ENCODE results near the gene JADE1.

JADE1 gene

GRCh38 chr4:128810331-128810870 lies 901 bp downstream of the JADE1 start:
- no peak for DNase-seq (ENCODE audit: low read depth in 2 of 2)

- DNase-seq (ENCODE audit: low read depth in 2 of 2) = peak; percentile 68 to 70
Observed at GRCh38 chr4:128810871-128811570, 1.5 kb downstream of the JADE1 start.

GRCh38 chr4:128811571-128812441 lies 2.3 kb downstream of the JADE1 start:
- peak; percentile 64 to 73 for DNase-seq (ENCODE audit: low read depth in 2 of 2)

- peak in 1 of 2 experiments; percentile 45 for DNase-seq (ENCODE audit: low read depth in 2 of 2)
Observed at GRCh38 chr4:128812442-128813235, 3.1 kb downstream of the JADE1 start.

- DNase-seq (ENCODE audit: low read depth in 2 of 2) = no peak
Observed at GRCh38 chr4:128813965-128814364, 4.5 kb downstream of the JADE1 start.

- no peak for DNase-seq (ENCODE audit: low read depth in 2 of 2)
Observed at GRCh38 chr4:128818442-128818841, 8.9 kb downstream of the JADE1 start.

- no peak for DNase-seq (ENCODE audit: low read depth in 2 of 2)
Observed at GRCh38 chr4:128819082-128819742, 9.7 kb downstream of the JADE1 start.

GRCh38 chr4:128820671-128821070 lies 11.2 kb downstream of the JADE1 start:
- no peak for DNase-seq (ENCODE audit: low read depth in 2 of 2)

GRCh38 chr4:128821151-128821550 lies 11.7 kb downstream of the JADE1 start:
- no peak for DNase-seq (ENCODE audit: low read depth in 2 of 2)

- DNase-seq (ENCODE audit: low read depth in 2 of 2) = peak; percentile 90 to 93
Observed at GRCh38 chr4:128823025-128823661, 13.6 kb downstream of the JADE1 start.

- no peak for DNase-seq (ENCODE audit: low read depth in 2 of 2)
Observed at GRCh38 chr4:128825226-128825625, 15.7 kb downstream of the JADE1 start.

- DNase-seq (ENCODE audit: low read depth in 2 of 2) = no peak
Observed at GRCh38 chr4:128827296-128827695, 17.8 kb downstream of the JADE1 start.

GRCh38 chr4:128830906-128831503 lies 21.5 kb downstream of the JADE1 start:
- no peak for DNase-seq (ENCODE audit: low read depth in 2 of 2)

GRCh38 chr4:128831531-128832242 lies 22.2 kb downstream of the JADE1 start:
- DNase-seq (ENCODE audit: low read depth in 2 of 2) = no peak

GRCh38 chr4:128832243-128832625 lies 22.7 kb downstream of the JADE1 start:
- no peak for DNase-seq (ENCODE audit: low read depth in 2 of 2)

GRCh38 chr4:128835498-128836222 lies 26.2 kb downstream of the JADE1 start:
- DNase-seq (ENCODE audit: low read depth in 2 of 2) = no peak

- DNase-seq (ENCODE audit: low read depth in 2 of 2) = no peak
Observed at GRCh38 chr4:128837198-128837597, 27.7 kb downstream of the JADE1 start.

- no peak for DNase-seq (ENCODE audit: low read depth in 2 of 2)
Observed at GRCh38 chr4:128837679-128838078, 28.2 kb downstream of the JADE1 start.

GRCh38 chr4:128840711-128841318 lies 31.3 kb downstream of the JADE1 start:
- DNase-seq (ENCODE audit: low read depth in 2 of 2) = no peak
